Uterus (tissue), 2 donors: ENCODE data around the gene PCDHGA1.

ENCODE experiments used
- CTCF ChIP-seq, 4 experiments: fragments of 200-600 bp in 2 of 4; fragments of 450-650 bp in 2 of 4; sonication (generic) in 2 of 4; IDR thresholded peaks; one replicate each; pipeline ENCODE4 v1.5.1; 2016 to 2019; ENCODE audit warnings: antibody characterized with exemption in 4 of 4, mild to moderate bottlenecking in 2 of 4, moderate library complexity in 1 of 4
- POLR2A ChIP-seq, 2 donors: fragments of 450-650 bp; IDR thresholded peaks; one replicate each; pipeline ENCODE4 v1.6.1; 2016; ENCODE audit warnings: antibody characterized with exemption in 2 of 2, mild to moderate bottlenecking in 1 of 2, moderate library complexity in 1 of 2

DNA sequence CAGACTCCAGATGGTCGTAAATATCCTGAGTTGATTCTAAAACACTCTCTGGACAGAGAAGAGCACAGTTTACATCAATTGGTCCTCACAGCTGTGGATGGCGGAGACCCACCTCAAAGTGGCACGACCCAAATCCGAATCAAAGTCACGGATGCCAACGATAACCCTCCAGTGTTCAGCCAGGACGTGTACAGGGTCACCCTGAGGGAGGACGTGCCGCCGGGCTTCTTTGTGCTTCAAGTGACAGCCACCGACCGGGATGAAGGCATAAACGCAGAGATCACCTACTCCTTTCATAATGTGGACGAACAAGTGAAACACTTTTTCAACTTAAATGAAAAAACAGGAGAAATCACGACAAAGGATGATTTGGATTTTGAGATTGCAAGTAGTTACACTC is 30.4 kb downstream of the PCDHGA1 start:
- TF ChIP-seq POLR2A (IDR thresholded peaks at IDR 0.05) (no peak), CTCF (IDR thresholded peaks at IDR 0.05) (no peak)
